GM19328 (cell line): ENCODE data around the gene CCNY.

ENCODE experiments used
- ATAC-seq: cut with Tn5 transposase; IDR thresholded peaks from one replicate; pipeline ENCODE4 v1.9.1; 2021; ENCODE audit warnings: mild to moderate bottlenecking, moderate library complexity; ENCODE audit not compliant: unreplicated experiment

CCNY gene

DNA sequence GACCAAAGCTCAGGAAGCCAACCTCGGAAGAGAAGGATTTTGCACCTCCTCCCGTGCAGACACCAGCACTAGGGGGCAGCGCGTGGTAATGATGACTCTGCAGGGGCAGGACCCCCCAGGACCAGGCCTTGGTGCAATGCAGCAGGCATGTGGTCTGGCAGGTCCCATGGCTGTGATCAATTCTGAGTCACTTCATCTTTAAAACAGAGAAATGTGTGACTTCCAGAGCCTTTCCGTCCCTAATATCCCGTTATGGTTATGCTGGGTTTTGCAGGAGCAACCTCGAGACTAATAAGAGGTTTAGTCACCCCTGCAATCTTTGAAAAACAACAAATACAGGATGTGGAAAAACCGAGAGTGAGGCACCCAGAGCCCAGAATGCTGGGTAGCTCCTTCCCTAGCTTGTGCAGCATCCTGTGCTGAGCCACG, 238.6 kb downstream of the CCNY start:
- no peak for ATAC-seq

DNA sequence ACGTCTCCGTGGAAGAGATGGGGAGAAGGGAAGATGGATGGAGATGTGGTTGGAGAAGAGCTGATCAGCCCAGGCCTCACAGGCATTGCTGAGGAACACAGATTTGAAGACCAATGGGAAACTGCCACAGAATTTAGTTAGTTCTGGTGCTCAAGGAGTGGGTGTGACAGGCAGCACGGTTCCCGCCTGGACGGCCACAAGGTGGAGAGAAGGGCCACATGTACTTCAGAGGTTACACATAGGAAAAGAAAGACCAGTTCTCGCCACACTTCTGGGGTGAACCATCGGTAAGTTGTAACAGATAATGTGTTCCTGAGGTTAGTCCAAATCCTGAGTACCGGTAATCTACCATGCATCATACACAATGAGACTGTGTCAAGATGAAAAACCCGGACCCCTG, 239.3 kb downstream of the CCNY start:
- ATAC-seq = no peak

- no peak for ATAC-seq
Observed at GRCh38 chr10:35576730-35577129, 240.4 kb downstream of the CCNY start.

- no peak for ATAC-seq
Observed at GRCh38 chr10:35577926-35578617, 241.8 kb downstream of the CCNY start.

DNA sequence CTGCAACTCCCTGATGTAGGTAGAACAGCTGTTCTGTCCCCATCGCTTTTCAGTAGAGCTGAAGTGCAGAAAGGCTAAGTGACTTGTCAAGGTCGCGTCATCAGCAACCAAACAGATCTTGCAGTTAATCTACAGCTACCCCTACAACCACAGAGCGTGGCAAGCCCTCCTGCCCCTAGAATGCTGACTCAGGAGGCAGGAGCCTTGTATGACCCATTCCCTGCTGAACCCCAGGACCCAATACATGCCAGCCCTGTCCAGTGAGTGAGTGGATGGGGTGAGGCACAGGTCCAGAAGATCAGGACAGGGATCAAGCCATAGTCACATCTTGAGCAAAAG, 242.3 kb downstream of the CCNY start:
- ATAC-seq = no peak

DNA sequence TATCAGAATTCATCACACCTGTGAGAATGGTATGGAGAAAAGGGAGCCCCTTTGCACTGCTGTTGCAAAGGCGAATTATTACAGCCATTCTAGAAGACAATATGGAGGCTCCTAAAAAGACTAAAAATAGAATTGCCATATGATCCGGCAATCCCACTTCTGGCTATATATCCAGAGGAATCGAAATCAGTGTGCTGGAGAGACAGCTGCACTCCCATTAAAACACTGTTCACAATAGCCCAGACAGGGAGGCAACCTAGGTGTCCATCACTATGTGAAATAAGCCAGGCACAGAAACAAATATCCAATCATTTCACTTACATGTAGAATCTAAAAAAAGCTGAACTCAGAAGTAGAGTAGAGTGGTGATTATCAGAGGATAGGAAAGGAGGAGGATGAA, 242.8 kb downstream of the CCNY start:
- ATAC-seq = no peak

DNA sequence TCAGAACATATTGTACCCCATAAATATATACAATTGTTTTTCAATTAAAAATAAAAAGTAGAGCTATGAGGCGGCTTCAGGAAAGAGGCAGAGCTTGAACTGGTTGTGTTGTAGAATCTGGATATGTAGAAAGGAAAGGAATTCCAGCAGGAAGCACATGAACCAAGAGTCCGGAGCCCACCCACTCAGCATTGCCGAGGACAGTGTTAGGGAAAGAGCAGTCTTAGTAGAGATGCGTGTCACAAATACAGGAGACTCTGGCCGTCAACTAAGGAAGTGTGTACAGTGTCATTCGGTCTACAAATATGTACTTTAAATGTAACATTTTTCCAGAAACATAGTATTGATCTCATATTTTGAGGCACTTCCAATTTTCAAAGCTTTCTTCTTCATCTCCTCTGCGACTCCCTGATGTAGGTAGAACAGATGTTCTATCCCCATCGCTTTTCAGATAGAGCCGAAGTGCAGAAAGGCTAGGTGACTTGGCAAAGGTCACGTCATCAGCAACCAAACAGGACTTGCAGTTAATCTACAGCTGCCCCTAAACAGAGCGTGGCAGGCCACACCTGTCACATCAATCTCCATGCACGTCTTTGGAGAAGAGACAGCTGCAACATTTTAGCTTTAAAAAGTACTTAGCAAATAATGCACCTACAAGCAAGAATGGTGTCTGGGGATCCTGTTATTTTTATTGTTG, 243.6 kb downstream of the CCNY start:
- ATAC-seq = no peak

GRCh38 chr10:35580423-35580770, 244.1 kb downstream of the CCNY start:
- ATAC-seq = no peak

DNA sequence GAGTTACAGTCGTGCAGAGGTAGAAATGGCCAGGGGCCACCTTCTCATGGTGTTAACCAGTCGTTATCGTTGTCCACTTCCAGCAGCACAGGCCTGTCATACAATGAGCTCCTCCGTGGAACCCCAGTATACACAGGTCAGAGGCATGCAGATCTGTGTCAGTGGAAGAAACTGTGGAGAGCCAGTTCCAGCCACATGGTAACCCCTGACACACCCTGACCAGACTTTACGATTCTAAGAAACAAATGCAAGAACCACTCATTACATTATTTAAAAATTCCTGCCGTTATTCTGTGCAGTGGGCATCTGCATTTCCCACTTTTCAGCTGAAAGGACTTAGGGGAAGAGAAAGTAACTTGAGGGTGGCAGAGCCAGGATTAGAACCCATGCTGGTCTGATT, 245.3 kb downstream of the CCNY start:
- no peak for ATAC-seq

GRCh38 chr10:35584946-35585345, 248.6 kb downstream of the CCNY start:
- ATAC-seq = no peak

DNA sequence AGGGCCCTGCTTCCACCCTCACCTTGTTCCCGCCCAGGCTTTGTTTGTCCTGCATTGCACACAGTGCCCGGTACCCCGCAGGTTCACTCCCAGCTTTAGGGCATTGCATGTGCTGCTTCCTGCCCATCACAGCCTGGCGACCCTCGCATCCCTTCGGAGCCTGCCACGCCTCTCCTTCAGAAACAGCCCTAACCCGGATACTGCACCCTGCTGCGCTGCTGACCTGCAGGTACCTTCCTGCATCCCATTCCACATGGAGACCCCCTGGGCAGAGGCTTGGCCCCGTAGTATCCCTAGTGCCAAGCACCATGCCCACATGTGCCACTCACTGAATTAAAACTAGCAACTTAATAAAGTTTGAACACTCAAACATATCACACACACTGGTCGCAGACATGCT, 249.0 kb downstream of the CCNY start:
- no peak for ATAC-seq

DNA sequence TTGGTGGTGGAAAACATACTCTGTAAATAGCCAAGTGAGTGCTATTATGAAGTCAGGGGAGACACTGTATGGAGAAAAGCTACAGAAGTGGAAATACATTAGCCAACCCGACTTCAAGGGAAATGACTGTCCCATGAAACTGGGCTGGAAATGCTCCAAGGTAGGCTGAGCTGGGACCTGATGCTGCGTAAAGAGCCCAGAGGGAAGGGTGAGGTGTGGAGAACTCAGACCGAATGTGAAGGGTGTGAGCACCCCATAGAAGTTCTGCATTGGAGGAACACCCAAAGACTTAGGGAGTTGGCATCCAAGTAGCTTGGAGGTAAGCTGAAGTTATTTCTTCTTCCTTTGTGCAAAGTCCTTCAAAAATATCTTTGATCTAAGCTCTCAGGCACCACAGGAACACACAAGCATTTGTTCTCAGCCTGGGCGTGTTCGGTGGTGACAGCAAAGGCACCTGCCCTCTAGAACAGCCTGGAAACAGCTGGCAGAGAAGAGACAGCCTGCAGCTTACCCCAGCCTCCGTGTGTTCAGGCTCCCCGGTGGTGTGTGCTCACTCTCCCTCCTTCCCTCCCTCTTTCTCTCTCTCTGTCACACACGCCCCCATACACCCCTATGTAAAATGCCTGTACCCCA, 249.7 kb downstream of the CCNY start:
- no peak for ATAC-seq

- no peak for ATAC-seq
Observed at GRCh38 chr10:35588836-35589235, 252.5 kb downstream of the CCNY start.

DNA sequence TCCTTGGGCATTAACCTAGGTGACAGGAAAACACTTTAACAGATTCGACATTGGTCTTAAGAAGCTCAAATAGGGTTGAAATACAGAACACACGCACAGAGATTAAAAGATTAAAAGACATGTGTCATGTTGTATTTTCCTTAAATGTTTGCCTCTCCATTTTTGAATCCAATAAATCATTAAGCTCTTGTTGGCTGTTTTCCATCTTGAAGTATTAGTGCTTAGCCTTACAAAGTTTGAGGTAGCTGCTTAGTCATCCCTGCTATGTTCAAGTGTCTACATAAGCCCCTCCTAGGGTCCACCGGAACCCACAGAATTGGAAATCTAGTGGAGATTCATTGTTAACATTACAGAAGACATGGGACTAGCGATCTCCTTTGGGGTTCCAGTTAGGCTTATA, 256.1 kb downstream of the CCNY start:
- no peak for ATAC-seq

- ATAC-seq = no peak
Observed at GRCh38 chr10:35594115-35595079, 258.1 kb downstream of the CCNY start.

DNA sequence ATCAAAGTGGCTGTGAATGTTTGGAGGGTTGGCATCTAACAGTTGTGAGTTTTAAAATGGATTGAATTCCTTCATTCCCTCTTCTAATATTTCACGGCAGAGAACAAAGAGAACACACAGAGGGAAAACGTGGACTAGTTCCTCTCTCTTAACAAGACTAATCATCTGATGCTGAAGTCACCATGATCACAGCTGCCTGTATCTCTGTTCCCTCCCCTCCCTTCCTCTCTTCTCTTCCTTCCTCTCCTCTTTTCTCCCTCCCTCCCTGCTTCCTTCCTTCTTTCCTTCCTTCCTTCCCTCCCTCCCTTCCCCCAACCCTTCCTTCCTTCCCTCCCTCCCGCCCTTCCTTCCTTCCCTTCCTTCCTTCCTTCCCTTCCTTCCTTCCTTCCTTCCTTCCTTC, 258.8 kb downstream of the CCNY start:
- ATAC-seq = no peak

DNA sequence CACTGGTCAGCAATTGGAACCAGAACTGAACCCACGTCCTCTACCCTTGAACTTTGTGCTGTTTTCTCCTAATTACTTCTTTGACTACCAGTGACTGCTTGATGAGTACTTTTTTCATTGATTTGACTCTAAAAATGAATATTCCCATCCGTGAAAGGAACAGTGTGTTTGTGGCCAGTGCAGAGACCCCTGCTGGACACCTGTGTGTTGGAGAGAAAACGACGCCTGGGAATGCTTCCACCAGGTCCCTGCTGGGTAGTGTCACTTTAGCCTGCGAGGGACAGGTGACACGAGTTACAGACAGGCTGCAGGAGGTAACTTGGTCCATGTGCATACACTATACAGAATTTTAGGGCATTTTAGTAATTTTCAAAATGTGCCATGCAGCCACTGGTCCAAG, 262.1 kb downstream of the CCNY start:
- ATAC-seq = no peak

DNA sequence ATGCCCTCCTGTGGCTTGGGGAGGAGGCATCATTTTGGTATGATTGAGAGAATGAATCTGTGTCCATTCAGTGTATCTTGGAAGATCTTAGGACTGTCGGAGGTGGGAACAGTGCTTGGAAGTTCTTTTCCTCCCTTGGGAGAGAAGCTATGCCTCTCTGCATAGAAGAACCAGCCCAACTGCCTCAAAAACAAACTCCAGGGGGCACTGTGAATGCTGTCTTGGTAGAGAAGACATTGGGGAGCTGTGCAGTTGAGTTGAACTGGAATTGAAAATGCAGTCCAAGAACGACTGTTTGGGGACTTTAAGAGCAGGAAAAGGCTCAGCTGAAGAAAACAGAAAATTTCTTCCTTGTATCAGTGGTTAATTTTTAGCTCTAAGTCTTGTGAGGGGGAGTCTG, 263.9 kb downstream of the CCNY start:
- ATAC-seq = no peak

- ATAC-seq = no peak
Observed at GRCh38 chr10:35605191-35605590, 268.9 kb downstream of the CCNY start, which contains the start of gene GJD4. Gene GJD4 (plus strand): TSS chr10:35605341. CDS start chr10:35605568, 227 bp downstream.

DNA sequence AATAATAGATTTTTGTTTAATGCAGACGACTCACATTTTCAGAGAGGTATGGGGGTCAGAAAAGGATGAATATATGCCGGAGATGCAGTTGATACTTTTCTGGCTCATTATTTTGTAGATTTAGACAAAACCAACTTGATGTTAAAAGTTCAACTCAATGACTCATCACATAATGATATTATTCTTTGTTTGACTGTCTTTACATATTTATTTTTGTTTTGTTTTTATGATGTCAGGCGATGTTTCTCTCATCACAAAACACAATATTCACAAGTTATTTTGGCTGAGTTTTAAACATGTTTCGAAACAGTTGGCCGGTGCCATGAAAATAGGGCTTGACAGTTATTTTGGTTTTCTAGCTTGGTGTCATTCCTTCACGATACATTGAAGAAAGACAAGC, 270.1 kb downstream of the CCNY start:
- ATAC-seq = no peak
